HCT116 (cell line): ENCODE results near the gene ZNF763. TPM values are rescaled to one million over a fixed set of nuclear protein-coding genes. Genes with fewer than 3 reads are reported as not detected.

Experiments
- ATAC-seq: fragments of 200-7000 bp; cut with Tn5 transposase; 2 replicates; pipeline ENCODE4 v1.9.1; 2020; ENCODE audit warnings: mild to moderate bottlenecking, moderate library complexity
- BruUV-seq: library from RNA; stranded (reverse); fragments of 400-500 nt; replicated peaks from 2 replicates; lab custom pipeline; 2021; lab: Mats Ljungman, UMichigan
- CTCF ChIA-PET: fragments of 300-600 bp; sonication (Branson Sonifier 250); formaldehyde crosslinking; loops from one replicate; lab custom pipeline; 2021; ENCODE audit warnings: antibody characterized with exemption; lab: Charles Lee
- POLR2A ChIA-PET: fragments of 300-600, 350-600 bp; sonication (Branson Sonifier 250); formaldehyde crosslinking; loops from one replicate; lab custom pipeline; 2021; ENCODE audit warnings: antibody characterized with exemption; lab: Charles Lee
- RAD21 ChIA-PET, 2 experiments: fragments of 300-600 bp; sonication (Branson Sonifier 250); formaldehyde crosslinking; loops; one replicate each; lab custom pipeline; 2023; ENCODE audit warnings: low total read pairs in 2 of 2; ENCODE audit not compliant: uncharacterized antibody in 2 of 2, unreplicated experiment in 2 of 2, low non-redundant PET in 1 of 2; lab: Charles Lee
- DNase-seq: peaks from one replicate; pipeline ENCODE4 v3.0.0-alpha.2; 2010; ENCODE audit warnings: low read depth, low spot score
- H2AFZ ChIP-seq: fragments of 200-600 bp; shearing (Covaris generic), sonication (generic); 2 replicates; pipeline ENCODE4 v1.6.1; 2017; ENCODE audit warnings: low read depth, mixed run types, mixed read lengths, antibody characterized with exemption, low read length; ENCODE audit not compliant: poor library complexity, severe bottlenecking
- H3K27ac ChIP-seq: 2 replicates; pipeline ENCODE4 v1.5.1; 2012; ENCODE audit warnings: low read depth, low read length
- H3K27me3 ChIP-seq: fragments of 200-600 bp; sonication (generic); 2 replicates; pipeline ENCODE4 v1.6.1; 2016; ENCODE audit warnings: mixed run types, low read length, mixed read lengths; ENCODE audit not compliant: insufficient read depth
- H3K36me3 ChIP-seq, 2 experiments: fragments of 200-500 bp in 1 of 2; fragments of 200-600 bp in 1 of 2; sonication (Bioruptor generic) in 1 of 2; sonication (generic) in 1 of 2; 2 replicates each; pipeline versions ENCODE4 v1.5.1 to v1.6.1; 2014 to 2016; ENCODE audit warnings: low read length in 2 of 2, inconsistent platforms in 1 of 2, mixed read lengths in 1 of 2, mixed run types in 1 of 2; ENCODE audit not compliant: insufficient read depth in 2 of 2, control insufficient read depth in 1 of 2
- H3K4me1 ChIP-seq, 2 experiments: fragments of 200-600 bp in 1 of 2; sonication (generic) in 1 of 2; 2 replicates each; pipeline versions ENCODE4 v1.5.1 to v1.6.1; 2012 to 2017; ENCODE audit warnings: low read length in 2 of 2, inconsistent platforms in 1 of 2, mild to moderate bottlenecking in 1 of 2, mixed read lengths in 1 of 2, mixed run types in 1 of 2, moderate library complexity in 1 of 2; ENCODE audit not compliant: insufficient read depth in 2 of 2, control insufficient read depth in 1 of 2
- H3K4me2 ChIP-seq: fragments of 200-600 bp; sonication (generic); 2 replicates; pipeline ENCODE4 v1.6.1; 2017; ENCODE audit warnings: mixed run types, low read length, mixed read lengths
- H3K4me3 ChIP-seq, 2 experiments: fragments of 200-600 bp in 1 of 2; sonication (generic) in 1 of 2; replicated peaks in 1 of 2; 2 replicates each; pipeline ENCODE4 v1.5.1; 2011 to 2016; ENCODE audit warnings: low read length in 2 of 2, control low read depth in 1 of 2, low read depth in 1 of 2, mild to moderate bottlenecking in 1 of 2, mixed read lengths in 1 of 2, mixed run types in 1 of 2
- H3K79me2 ChIP-seq: fragments of 200-600 bp; sonication (generic); 2 replicates; pipeline ENCODE4 v1.6.1; 2017; ENCODE audit warnings: mild to moderate bottlenecking, mixed run types, low read length, moderate library complexity, mixed read lengths; ENCODE audit not compliant: insufficient read depth
- H3K9ac ChIP-seq: fragments of 200-600 bp; sonication (generic); 2 replicates; pipeline ENCODE4 v1.6.1; 2016; ENCODE audit warnings: low read length, mixed read lengths
- H3K9me2 ChIP-seq: fragments of 200-600 bp; sonication (generic), shearing (Covaris generic); 2 replicates; pipeline ENCODE4 v1.6.1; 2017; ENCODE audit warnings: mixed run types, mild to moderate bottlenecking, moderate library complexity; ENCODE audit not compliant: insufficient read depth
- H3K9me3 ChIP-seq, 2 experiments: fragments of 200-500 bp in 1 of 2; fragments of 200-600 bp in 1 of 2; sonication (Bioruptor generic) in 1 of 2; sonication (generic) in 1 of 2; 2 replicates each; pipeline ENCODE4 v1.6.1; 2014 to 2017; ENCODE audit warnings: low read length in 2 of 2, mixed read lengths in 2 of 2, inconsistent platforms in 1 of 2, low read depth in 1 of 2, mild to moderate bottlenecking in 1 of 2, mixed run types in 1 of 2, moderate library complexity in 1 of 2; ENCODE audit not compliant: control insufficient read depth in 1 of 2, insufficient read depth in 1 of 2
- H4K20me1 ChIP-seq: fragments of 200-600 bp; sonication (generic), shearing (Covaris generic); 2 replicates; pipeline ENCODE4 v1.6.1; 2017; ENCODE audit warnings: mixed run types, mild to moderate bottlenecking, moderate library complexity; ENCODE audit not compliant: insufficient read depth
- ATF3 ChIP-seq: IDR thresholded peaks from 2 replicates; pipeline ENCODE4 v1.6.1; 2012
- CTCF ChIP-seq, 3 experiments: fragments of 200-600 bp in 1 of 3; sonication (generic) in 1 of 3; IDR thresholded peaks in 2 of 3; conservative IDR thresholded peaks in 1 of 3; 2 replicates each; pipeline ENCODE4 v1.5.1; 2012 to 2017; ENCODE audit warnings: low read depth in 2 of 3, low read length in 2 of 3, antibody characterized with exemption in 1 of 3, borderline replicate concordance in 1 of 3, control low read depth in 1 of 3, mild to moderate bottlenecking in 1 of 3, mixed read lengths in 1 of 3, mixed run types in 1 of 3, moderate library complexity in 1 of 3; ENCODE audit not compliant: insufficient read depth in 1 of 3
- ELF1 ChIP-seq: IDR thresholded peaks from 2 replicates; pipeline ENCODE4 v1.6.1; 2012; ENCODE audit warnings: low read depth, borderline replicate concordance
- EZH2 ChIP-seq: fragments of 200-600 bp; sonication (generic); IDR thresholded peaks from 2 replicates; pipeline ENCODE4 v1.6.1; 2017; ENCODE audit warnings: antibody characterized with exemption, mixed run types
- JUND ChIP-seq: IDR thresholded peaks from 2 replicates; pipeline ENCODE4 v1.6.1; 2012
- MAX ChIP-seq: IDR thresholded peaks from 2 replicates; pipeline ENCODE4 v1.6.1; 2012
- RAD21 ChIP-seq: IDR thresholded peaks from 2 replicates; pipeline ENCODE4 v1.6.1; 2012; ENCODE audit warnings: low read depth, mild to moderate bottlenecking
- REST ChIP-seq: IDR thresholded peaks from 2 replicates; pipeline ENCODE4 v1.6.1; 2012; ENCODE audit warnings: low read depth
- SP1 ChIP-seq: IDR thresholded peaks from 2 replicates; pipeline ENCODE4 v1.6.1; 2012; ENCODE audit warnings: low read depth
- TCF7L2 ChIP-seq: IDR thresholded peaks from 2 replicates; pipeline ENCODE4 v1.7.0; 2011; ENCODE audit warnings: borderline replicate concordance, inconsistent platforms; ENCODE audit not compliant: insufficient read depth, insufficient read length; ENCODE audit errors: extremely low read depth
- ZBTB33 ChIP-seq: IDR thresholded peaks from 2 replicates; pipeline ENCODE4 v1.6.1; 2011; ENCODE audit warnings: mild to moderate bottlenecking, low read length, moderate library complexity; ENCODE audit not compliant: insufficient replicate concordance; ENCODE audit errors: extremely low read depth
- ZFX ChIP-seq: fragments of 450-650 bp; IDR thresholded peaks from 2 replicates; pipeline ENCODE4 v1.6.1; 2017
- ZNF274 ChIP-seq: fragments of 200-500 bp; sonication (Bioruptor generic); IDR thresholded peaks from 2 replicates; pipeline ENCODE4 v1.6.1; 2014; ENCODE audit warnings: mild to moderate bottlenecking, low read depth, low read length, inconsistent platforms
- intact Hi-C: fragments of 100-400 bp; cut with micrococcal nuclease; formaldehyde crosslinking; loops from 2 replicates; pipeline ENCODE4 v1.10.0; 2022
- total RNA-seq: library from RNA; stranded (reverse); gene quantifications from one replicate; pipeline ENCODE4 v1.2.1, GENCODE V29; 2021; ENCODE audit not compliant: unreplicated experiment

The ZNF763 gene
- total RNA-seq, 1 experiment from 2014 or later = not detected

GRCh38 chr19:11927227-11927626 is 37.6 kb upstream of the ZNF763 start:
- TF ChIP-seq SP1 = no peak
- TF ChIP-seq REST = no peak
- TF ChIP-seq ZFX = no peak
- TF ChIP-seq ZNF274 = no peak
- no peak for TF ChIP-seq ATF3
- no peak for TF ChIP-seq EZH2
- TF ChIP-seq MAX = no peak
- TF ChIP-seq ZBTB33 = no peak
- TF ChIP-seq CTCF (IDR thresholded peaks at IDR 0.05 in 2 of 3, conservative IDR thresholded peaks at IDR 0.05 in 1 of 3; ENCODE audit: borderline replicate concordance in 1 of 3, insufficient read depth in 1 of 3, low read depth in 2 of 3, low read length in 2 of 3) = no peak
- no peak for TF ChIP-seq RAD21
- no peak for TF ChIP-seq TCF7L2
- no peak for TF ChIP-seq JUND
- no peak for TF ChIP-seq ELF1
- Histone ChIP-seq H3K9me2 (no peaks in the 10 kb centered on the region), H3K4me1 (peaks cover 0 to 22% of the 10 kb centered on the region in 2 experiments; a peak in 2 of 4 replicates), H2AFZ (no peak overlapping the region), H3K4me2 (no peak overlapping the region), H3K4me3 (no peak overlapping the region), H3K27me3 (no peaks in the 10 kb centered on the region), H3K9ac (no peak overlapping the region), H4K20me1 (no peaks in the 10 kb centered on the region), H3K79me2 (peaks cover 52% of the 10 kb centered on the region), H3K36me3 (0 out of 4 replicates have a peak, but pooled peaks cover 0 to 9% of the 10 kb centered on the region in 2 experiments), H3K9me3 (peaks cover 0 to 7% of the 10 kb centered on the region in 2 experiments; a peak in 2 of 4 replicates), H3K27ac (no peak overlapping the region)
- ChIA-PET RAD21 (no interaction called here), CTCF (no interaction called here), POLR2A (no interaction called here)
- intact Hi-C loops = loop anchor here (10.0 kb wide), 1 partner anchor 738 kb away; the partner anchor contains the start of genes MAN2B1 and WDR83
- DNase-seq (no peak), ATAC-seq (no peak)
- BruUV-seq = no TSS peak
